Endometrium (tissue), 2 donors: ENCODE results near the gene KRT77.
"Not testable (repeated sequence)": the region's sequence is repeated elsewhere in the genome, so short reads cannot be mapped to it uniquely, and the experiment has no call there.

Source experiments
- FAIRE-seq: peaks from 2 replicates; lab custom pipeline; 2012; peaks lifted over from hg19 to GRCh38; lab: Jason Lieb, UNC
- donor health status: control.
- donor health status: control.

KRT77 gene

DNA sequence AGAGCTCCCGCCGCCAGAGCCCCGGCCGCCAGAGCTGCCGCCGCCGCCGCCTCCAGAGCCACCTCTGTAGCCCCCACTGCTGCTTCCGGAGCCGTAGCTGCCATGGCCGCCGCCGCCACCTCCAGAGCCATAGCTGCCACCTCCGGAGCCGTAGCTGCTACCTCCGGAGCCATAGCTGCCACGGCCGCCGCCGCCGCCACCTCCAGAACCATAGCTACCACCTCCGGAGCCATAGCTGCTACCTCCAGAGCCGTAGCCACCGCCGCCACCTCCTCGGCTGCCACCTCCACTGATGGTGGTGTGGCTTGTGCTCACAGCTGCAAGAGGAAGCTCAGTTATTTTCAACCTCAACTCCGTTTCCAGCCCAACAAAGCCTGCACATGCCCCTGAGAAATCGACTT, 28.0 kb downstream of the KRT77 start:
- no peak for FAIRE-seq

DNA sequence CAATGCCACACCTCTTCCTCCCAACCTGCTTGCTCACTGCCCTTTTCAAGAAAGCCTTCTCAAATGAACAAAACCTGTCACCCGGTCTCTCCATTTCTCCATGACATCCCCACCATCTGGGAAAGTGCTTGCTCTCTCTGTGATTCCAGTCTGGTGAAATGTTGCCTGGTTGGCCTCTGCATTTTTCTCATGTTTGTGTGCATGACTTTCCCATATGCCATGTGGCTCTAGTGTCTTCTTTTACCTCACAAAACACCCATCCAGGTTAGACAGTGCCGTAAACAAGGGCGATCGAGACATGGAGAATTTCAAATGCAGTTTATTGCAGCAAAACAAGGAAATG, 28.9 kb downstream of the KRT77 start:
- no peak for FAIRE-seq

DNA sequence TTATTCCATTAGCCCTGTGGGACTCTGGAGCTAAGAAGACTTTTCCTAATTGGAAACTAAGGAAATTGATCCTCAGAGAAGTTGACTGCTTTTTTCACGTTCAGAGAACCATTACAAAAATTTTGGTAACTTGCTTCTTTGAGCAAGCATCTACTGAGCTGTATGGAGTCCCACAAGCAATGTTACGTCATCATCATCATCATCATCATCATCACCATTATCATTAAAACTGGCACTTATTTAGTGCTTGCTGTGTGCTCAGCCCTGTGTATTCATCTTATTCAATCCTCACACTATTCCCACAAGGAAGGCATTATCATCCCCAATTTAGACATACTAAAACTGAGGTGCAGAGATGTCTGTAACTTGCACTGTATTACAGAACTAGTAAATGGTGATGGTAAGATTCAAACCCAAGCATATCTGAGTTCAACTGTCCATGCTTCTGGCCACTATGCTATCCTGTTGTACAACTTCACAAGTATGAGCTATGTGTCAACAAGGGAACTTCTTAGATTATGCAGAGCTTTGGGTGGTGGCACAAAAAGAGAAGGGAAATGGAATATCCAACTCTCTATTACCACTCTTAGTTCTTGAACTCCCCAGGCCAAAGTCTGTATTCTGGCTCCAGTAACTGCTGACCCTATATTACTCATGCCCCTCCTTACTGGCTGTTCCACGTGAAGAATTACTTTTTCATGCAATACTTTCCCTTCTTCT, 29.5 kb downstream of the KRT77 start:
- FAIRE-seq: no peak

DNA sequence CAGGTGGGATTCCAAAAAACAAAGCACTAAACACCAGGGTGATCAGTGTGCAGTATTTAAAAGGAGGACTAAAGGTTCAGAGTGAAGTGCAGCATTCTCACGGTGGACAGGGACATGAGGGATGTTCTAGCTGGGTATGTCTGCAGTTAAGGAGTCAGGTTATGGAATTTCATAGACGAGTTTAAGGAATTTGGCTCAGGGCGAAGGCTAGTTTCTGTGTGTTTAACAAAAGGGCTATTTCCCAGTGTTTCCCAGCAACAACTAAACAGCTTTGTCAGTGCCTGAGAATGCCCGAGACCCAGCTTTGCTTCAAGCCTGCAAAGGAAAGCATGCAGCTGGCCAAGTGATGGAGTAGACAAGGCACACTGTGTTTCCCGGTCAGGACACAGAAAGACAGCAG, 30.1 kb downstream of the KRT77 start:
- FAIRE-seq: no peak

DNA sequence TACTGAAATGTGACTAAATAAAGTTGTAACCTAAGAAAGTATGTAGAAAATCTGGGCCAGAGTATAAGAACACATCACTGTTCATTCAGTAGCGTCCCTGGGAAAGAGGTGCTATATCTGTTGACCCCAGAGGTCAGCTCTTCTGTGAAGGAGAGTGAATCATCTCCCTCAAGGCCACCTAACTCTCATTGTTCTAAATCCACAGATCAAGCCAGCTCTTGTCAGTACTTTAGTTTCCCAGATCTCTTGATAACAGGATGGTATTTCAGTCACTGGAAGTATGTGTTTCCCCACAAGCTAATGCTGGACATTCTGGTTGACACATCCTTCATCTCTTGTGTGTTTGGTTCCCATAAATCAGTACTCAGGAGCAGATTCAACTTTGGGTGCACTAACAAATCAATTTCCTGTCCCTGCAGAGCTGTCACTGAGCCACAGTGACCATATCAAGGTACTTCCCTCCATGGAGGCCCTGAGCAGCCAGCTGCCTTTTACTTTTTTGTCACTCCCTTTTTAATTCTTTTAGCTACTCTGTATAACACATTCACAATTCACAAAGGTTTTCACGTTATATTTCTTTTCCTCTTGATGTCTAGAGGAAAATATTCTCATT, 30.9 kb downstream of the KRT77 start:
- no peak for FAIRE-seq

DNA sequence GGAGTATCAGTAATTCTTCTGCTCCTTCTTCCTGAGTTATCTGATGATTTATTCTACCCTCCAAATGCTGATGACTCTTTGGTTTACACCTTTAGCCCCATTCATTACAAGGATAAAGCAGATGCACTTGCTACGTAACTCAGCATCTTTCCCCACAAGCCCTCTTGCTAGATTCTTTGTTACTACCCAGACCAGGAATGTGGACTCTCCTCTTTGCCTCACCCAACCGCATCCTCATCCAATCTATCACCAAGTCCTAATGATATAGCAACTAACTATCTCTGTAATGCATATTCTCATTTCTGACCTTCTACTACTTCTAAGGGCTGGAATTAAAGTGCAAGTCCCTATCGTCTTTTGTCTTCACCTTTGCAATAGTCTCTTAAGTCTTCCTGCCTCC, 32.4 kb downstream of the KRT77 start:
- no peak for FAIRE-seq

DNA sequence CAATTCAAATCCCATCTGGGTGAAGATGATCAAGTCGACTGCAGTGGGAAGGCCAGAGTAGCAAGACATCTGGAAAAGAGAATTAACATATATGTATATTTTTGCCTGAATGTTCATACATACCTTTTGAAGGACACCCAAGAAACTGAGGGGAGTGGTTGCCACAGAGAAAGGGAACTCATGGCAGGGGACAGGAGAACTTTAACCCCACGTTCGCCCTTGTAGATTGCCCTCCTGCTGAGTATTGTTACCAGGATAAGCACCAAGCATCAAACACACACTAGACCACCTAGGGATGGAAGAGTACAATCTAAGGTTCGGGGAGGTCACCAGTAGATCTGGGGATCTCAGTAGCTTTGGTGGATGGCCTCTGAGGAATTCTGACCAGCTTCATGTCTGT, 32.8 kb downstream of the KRT77 start:
- FAIRE-seq: no peak

DNA sequence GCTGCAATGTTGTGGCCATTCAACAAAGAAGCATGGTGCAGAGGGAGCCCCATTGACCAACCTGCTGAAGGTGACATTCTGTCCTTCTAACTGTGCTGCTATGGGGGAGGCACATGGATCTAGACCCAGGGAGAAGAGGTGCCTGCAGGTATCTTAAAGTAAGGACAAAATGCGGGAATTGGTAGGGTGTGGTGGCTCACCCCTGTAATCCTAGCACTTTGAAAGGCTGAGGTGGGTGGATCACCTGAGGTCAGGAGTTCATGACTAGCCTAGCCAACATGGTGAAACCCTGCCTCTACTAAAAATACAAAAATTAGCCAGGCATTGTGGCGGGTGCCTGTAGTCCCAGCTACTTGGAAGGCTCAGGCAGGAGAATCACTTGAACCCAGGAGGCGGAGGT, 33.4 kb downstream of the KRT77 start:
- FAIRE-seq: not testable (repeated sequence)

DNA sequence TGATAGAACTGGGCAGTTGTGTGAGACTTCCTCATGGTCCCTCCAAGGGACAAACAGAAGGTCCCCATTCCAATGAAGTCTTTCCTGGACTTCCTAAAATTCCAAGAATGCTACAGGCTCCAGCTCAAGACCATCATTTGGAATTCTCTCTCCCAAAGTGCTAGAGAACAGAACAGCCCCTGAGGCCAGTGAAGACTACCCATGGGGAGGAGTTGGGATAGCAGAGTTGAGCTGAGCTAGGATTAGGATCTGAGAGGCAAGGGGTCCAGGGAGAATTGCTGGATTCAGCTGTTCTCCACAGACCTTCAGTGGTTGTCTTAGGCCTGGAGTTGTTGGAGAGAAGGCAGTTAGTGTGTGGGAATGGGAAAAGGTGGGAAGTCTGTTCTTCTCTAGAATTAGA, 33.9 kb downstream of the KRT77 start:
- FAIRE-seq: no peak

DNA sequence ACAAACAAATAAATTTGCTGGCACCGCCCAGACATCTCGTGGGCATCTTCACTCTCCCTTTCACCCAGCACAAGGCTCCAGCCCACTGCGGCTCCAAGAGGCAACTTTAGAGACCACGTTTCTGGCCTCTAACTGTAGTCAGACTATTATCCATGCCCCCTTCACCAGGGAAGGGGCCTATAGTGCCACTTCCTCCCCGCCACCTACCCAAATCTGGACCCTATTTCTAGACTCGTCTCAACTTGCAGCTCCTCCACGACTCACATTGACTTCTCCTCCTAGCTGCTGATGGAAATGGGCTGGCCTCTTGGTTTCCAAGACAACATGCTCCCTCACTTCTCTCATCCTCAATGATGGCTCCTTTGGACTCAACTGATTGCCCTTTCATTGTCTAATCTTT, 35.4 kb downstream of the KRT77 start:
- FAIRE-seq: no peak

DNA sequence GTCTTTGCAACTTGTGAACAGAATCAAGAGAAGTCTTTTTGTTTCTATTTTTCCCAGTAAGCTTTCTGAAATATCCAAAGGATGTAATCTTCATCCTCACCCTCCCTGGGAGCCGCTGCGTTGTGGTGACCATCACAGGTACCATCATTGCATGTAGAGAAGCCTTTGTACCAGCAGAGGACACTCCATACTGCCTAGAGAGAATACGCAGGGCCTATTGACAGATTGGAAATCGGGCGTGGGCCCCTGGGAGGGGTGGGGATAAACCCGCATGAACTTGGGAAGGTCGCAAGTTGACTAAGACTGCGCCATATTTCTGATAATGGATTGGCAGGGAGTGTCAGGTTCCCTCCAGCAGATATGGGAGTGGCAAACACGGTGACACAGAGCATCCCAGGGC, 35.8 kb downstream of the KRT77 start:
- no peak for FAIRE-seq

DNA sequence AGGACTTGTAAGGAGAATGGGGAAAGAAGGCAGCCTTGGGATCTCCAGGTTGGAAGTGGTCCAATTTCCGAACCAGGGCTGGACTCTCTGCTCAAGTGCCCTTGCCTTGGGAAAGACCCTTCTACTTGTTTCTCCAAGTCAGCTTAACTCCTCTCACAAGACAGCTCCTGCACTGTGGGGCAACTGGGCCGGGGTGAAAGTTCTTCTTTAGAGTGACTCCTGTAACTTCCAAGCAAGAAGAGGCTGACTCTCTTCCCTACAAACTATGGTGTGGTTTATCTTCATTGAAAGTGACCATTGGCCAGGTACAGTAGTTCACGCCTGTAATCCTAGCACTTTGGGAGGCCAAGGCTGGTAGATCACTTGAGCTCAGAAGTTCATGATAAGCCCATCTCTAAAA, 36.9 kb downstream of the KRT77 start:
- FAIRE-seq: no peak

DNA sequence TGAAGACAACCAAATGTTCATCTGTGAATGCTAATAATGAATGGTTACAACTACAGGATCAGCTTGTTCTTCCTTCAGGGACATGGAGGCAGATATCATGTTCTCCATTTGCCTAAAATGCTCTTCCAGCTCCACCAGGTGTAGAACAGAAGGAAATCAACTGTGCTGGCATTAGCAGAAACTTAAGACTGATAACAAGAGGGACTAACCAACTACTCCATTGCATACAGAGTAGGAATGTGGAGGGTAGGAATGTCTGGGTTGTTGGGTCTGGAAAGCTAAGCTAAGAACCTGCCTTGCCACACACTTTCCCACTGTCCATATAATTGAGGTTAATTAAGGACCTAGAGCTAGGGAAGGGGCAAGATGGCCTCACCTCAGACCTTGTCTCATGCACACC, 39.9 kb downstream of the KRT77 start:
- FAIRE-seq: no peak

DNA sequence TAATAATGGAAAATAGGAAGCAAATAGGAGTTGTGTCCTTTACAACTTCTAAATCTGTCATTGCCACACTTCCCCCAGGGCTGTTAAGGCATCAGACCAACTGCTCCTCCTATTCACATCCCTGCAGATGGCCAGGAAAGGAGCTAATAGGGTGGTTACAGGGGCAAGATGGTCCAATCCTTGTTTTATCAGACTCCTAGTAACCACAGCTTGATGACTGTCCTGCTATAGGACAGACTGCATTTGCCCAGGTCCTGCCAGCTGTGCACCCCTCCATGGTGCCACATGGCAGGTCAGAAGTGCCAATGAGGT, 40.5 kb downstream of the KRT77 start:
- FAIRE-seq: no peak

DNA sequence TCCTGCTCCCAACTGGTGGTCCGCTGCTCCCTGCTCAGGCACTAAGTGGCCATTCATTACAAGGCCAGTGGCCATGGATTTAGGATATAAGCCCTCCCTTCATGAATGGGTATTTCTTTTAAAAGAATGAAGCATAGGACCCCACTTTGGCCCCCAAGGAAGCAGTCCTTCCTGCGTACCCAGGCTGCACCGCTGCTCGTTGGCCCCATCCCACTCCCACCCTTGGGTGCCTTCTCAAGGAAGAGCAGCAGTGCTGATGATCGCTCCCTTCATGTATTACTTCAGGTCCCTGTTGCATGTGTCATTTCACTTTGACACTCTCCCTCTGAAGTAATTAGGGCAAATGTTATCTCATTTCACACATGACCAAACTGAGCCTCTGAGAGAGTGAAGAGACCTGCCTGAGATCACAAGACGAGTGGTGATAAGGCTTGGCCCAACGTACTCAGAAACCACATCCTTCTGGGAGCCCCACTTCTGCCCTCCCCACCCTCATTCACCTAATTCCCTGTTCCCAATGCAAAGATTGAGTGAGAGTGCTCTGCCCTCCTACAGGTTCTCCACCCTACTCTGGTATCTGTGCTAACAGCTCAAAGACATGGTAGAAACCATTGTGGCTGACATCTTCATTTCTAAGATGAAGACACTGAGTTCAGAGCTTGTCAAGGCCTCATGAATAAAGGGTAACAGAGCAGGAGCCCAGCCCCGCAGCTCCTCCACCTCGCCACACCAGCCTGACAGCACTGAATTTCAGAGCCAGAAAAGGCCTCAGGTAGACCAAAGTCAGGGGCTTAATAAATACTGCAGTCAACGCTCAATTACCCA, 41.0 kb downstream of the KRT77 start:
- FAIRE-seq: no peak

DNA sequence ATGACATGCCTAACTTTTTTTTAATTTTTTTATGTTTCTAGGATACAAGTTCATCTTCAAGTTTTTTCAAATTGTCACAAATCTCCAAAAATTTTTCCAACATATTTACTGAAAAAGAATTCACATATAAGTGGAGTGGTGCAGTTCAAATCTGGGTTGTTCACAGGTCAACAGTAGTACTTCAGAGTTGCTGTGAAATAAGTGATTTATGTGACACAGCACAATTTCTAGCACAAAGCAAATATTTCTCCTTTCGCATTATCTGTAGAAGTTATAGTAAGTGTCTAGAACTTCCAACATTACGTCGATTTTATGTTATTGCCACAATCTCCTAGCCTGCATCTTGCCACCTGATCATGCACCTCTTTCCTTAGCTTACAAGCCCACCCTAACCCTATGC, 41.7 kb downstream of the KRT77 start:
- no peak for FAIRE-seq

DNA sequence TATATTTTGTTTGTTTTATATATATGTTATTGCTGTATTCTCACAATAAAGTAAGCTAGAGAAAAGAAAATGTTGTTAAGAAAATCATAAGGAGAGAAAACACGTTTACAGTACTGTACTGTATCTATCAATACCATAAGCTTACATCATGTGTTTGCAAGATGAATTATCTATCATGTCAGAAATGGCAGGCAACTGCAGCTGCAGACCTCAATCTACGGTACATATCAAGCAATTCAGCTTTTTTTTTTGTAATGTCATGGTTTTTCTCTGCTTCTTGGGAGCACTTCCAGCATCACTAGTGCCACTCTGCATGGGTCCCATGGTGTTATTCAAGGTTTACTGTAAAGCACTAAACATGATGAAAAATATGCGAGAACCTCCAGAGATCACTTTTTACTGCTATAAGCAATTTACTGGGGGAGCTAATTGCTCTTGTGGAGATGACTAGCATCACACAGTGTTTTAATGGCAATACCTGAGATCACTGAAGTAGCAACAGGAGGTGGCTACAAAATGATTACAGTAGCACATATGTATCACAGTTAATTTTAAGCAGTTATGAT, 42.3 kb downstream of the KRT77 start:
- FAIRE-seq: no peak

DNA sequence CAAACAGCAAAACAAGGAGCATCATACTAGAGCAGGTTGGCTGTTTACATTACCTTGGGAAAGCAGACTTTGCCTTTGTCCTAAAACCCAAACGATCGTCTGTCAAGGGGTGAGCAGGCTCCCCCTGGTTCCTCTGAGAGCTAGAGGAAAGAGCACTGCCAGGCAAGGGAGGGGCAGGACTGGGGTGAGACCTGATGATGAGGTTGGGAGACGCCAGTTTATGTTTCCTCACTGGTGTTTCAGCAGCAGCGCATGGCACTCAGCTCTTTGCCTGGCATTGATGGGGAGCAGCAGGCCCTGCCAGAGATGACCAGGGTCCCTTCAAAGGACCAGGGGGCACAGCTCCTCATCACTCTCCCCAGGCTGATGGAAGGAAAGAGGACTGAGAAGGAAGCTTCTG, 43.4 kb downstream of the KRT77 start:
- no peak for FAIRE-seq

DNA sequence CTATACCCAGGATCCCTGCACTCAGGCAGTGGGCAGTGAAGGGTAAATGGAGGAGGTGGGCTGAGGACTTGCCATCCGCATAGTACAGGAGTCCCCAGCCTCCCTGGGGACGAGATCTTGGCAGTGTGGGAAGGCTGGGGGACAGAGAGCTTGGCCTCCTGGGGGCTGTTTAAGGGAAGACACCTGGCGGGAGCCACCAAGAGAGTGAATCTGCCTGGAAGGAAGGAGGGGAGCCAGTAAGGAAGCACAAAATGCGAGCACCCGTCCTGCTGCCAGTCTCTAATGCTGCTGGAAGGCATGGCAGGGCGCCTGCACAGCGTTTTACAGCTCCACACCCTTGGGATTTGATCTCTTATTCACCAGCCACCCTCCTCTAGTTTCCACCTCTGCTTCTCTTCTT, 43.9 kb downstream of the KRT77 start:
- FAIRE-seq: no peak

DNA sequence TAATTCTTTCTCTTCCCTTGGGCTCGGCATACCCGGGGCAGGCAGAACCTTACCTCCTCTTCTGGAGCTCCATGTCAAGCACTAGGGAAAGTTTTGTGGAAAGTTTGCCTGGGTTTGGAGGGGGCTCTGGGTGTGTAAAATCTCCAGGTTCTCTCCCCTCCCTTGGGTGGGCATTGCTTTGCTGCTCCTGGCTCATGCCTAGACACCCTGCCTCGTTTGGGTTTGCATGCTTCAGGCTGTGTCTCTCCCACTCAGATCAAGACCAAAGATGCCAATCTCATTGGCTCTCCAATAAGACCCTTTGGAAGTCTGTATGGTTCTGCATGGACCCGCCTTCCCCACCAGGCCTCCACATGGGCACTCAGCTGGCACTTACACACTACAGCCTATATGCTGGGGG, 45.1 kb downstream of the KRT77 start:
- no peak for FAIRE-seq

DNA sequence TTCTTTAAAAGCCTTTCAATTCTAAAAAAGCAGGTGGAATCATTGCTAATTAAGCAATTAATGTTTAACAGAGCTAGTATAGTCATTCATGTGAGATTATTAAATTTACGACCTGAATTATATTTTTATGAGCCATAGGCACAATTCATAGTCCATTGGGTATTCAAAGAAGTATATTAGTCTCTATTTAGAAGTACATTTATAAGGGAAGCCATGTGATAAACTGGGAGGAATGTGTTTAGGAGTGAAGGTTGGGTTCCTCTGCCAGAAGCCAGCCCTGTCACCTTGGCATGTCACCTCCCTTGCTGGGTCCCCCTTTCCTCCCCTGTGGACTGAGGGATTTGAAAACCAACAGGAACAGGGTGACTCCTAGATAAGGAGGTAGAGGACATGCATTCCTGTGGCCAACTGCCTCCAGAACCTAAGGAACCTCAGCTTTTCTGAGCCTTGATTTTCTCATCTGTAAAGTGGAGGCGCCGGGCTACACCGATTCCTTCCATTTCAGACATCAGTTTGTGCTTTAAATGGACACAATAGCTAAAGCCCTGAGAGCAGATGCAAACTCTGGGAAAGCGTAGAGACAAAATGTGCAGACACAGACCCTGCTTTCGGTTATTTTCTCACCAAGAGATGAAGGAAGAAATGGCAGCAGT, 45.9 kb downstream of the KRT77 start:
- FAIRE-seq: no peak

DNA sequence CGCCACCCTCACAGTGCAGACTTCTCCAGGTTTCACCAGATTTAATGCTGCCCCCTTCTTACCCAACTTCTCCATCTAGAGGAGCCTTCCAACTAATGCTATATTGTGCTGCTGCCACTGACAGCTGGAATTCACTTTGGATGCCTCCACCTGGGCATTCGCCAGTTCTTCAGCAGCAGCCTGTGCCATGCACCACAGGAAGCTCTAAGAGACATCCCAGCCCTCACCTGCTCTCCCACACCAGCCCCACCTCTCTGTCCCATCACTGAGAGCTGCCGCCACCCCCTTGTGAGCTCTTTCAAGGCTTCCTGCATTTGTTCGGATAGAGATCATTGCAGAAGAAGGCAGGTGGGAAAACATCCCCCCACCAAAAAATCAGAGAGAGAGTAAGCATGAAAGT, 46.7 kb downstream of the KRT77 start:
- FAIRE-seq: no peak

DNA sequence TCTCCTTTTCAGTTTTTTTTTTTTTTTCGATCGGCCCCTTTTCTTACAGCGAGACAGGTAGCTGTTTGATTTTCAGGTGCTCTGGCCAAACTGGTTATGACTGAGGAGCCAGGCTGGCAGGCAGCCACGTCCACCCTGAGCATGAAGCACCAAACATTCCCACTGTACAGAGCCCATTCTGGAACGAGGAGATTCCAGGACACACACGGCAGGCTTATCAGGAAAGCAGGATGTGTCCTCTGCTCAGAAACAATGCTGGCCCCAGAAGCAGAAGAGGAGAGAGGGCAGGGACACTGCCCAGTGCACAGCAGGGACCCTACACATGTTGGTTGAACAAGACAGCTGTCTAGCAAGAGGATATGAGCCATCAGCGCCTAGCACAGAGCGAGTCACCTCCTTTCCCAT, 47.6 kb downstream of the KRT77 start:
- no peak for FAIRE-seq
